Measurements from ENCODE around the gene SMIM11.
"Not testable (repeated sequence)": the region's sequence is repeated elsewhere in the genome, so short reads cannot be mapped to it uniquely, and the experiment has no call there.

Gene SMIM11

GRCh38 chr21:34423805-34424204, 48.5 kb downstream of the SMIM11 start, which contains the start of gene SMIM34:
TSS of gene SMIM34 (minus strand) at chr21:34423951. CDS start at chr21:34423839, 112 bp downstream.
- not testable (repeated sequence) for DNase-seq

- DNase-seq, result not testable (repeated sequence)
These were observed 52.0 kb downstream of the SMIM11 start for GRCh38 chr21:34427339-34427738.

GRCh38 chr21:34428441-34428840, 53.1 kb downstream of the SMIM11 start:
- not testable (repeated sequence) for DNase-seq

- not testable (repeated sequence) for DNase-seq
These were observed 54.4 kb downstream of the SMIM11 start for GRCh38 chr21:34429710-34430109.
